HG02852 (cell line): ENCODE measurements around the gene ZMAT5.
"Not testable (repeated sequence)": the region's sequence is repeated elsewhere in the genome, so short reads cannot be mapped to it uniquely, and the experiment has no call there.

ENCODE experiments used
- ATAC-seq: cut with Tn5 transposase; IDR thresholded peaks from one replicate; pipeline ENCODE4 v1.9.1; 2021; ENCODE audit warnings: mild to moderate bottlenecking, moderate library complexity; ENCODE audit not compliant: unreplicated experiment

The ZMAT5 gene

DNA sequence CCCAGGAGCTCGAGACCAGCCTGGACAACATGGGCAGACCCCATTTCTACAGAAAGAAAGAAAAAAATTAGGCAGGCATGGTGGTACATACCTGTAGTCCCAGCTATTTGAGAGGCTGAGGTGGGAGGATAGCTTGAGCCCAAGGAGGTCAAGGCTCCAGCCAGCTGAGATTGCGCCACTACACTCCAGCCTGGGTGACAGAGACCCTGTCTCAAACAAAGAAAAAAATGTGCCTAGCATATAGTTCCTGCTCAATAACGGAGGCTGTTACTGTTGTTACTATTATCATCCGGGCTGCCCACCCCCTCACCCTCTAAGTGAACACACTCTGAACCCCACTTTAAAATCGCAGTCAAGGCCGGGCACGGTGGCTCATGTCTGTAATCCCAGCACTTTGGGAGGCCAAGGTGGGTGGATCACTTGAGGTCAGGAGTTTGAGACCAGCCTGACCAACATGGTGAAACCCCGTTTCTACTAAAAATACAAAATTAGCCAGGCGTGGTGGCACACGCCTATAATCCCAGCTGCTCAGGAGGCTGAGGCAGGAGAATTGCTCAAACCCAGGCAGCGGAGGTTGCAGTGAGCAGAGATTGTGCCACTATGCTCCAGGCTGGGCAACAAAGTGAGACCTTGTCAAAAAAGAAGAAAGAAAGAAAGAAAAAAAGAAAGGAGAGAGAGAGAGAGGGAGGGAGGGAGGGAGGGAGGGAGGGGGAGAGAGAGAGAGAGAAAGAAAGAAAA lies 12.0 kb downstream of the ZMAT5 start:
- ATAC-seq = not testable (repeated sequence)

DNA sequence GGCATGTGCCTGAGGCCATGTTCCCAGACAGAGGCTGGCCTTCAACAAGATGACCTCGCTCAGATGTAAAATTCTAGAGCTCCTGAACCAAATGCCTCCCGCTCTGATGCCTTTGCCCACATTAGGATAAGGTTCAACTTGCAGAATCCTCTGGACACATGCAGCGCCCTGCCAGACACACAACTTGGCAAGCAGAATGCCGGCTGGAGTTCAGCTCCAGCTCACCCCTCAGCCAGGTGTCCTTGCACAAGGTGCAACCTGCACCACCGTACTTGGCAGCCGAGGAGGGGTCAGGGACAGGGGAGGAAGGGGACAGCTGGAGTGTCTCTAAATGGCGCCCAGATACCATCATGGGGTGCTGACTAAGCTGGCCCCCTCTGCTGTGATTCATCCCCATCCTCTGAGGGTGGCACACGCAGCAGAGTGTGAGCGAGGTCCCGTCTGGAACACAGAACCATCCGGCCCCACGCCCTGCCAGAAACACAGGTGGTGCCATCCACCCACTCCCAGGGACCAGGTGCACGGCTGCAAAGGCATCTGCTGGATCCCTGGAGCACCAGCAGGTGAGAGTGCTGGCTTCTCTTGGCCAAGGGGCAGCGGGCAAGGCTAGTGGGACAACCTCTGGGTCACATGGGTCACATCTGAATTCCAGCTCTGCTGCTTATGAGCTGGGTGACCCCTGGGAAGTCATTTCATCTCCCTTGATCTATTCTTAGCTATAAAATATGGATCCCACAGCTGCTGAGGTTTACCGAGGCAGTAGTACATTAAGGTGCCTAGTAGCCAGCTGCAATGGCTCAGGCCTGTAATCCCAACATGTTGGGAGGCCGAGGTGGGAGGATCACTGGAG lies 12.8 kb downstream of the ZMAT5 start:
- no peak for ATAC-seq

DNA sequence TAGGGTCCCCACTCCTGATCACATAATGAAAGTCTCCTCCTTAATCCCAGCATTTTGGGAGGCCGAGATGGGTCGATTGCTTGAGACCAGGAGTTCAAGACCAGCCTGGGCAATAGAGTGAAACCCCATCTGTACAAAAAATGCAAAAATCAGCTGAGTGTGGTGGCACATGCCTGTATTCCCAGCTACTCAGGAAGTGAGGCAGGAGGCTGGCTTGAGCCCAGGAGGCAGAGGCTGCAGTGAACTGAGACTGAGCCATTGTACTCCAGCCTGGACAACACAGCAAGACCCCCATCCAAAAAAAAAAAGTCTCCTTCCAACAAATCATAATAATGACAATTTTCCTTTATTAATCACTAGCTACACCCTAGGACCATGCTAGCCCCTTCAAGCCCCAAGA lies 15.1 kb downstream of the ZMAT5 start:
- ATAC-seq = no peak

DNA sequence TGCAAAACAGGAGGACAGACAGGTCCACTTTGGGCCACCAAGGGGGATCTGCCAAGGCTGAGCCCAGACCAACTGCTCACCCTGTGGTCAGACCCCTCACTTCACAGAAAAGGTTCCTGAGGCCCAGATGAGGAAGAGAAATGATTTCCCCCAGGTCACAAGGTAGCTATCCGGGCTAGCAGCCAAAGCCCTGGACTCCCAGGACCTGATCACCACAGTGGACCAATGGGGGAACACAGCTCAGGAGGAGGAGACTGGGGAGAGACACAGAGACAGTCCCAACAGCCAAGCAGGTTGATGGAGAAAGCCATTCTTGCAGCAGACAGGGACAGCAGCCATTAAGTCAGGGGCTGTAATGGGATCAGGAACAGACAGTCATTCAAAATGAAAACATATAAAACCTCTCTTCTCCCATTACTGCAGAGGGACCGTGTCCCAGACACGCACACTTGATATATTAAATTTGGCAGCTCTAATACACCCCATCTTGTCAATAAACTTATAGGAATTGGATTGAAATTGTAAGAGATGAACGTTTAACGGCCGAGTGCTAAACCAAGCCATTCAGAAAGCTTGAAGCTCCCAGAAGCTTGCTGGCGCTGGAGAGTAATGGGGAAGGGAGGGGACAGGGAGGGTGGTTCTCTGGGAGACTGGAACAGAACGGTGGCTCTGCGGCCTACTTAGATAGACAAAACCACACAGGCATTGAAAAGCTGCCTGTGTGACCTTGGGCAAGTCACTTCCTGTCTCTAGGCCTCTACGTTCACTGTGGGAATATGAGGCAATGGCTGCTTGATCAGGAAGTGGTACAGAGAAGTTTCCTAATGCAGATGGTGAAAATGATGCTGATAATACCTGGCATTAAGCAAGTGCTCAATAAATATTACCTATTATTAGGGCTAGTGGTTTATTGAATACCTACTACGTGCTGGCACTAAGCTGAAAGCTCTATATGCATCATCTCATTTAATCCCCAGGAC lies 16.0 kb downstream of the ZMAT5 start:
- ATAC-seq = no peak

DNA sequence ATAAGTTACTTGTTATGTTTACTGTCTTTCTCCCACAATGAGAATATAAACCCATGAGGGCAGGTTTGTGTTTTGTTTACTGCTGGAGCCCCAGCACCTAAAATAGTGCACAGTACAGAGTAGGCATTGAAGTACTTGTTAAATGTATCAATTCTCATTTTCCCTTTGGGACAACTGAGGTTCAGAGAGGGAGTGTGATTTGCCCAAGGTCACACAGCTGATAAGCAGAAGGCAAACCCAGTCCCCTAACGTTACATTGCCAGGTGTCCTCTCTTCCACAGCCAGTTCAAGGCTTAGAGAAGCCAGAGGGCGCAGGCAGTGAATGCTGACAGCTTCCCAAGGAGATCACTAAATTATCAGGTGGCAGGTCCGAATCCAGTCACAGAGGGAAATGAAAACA lies 16.8 kb downstream of the ZMAT5 start:
- ATAC-seq = no peak

DNA sequence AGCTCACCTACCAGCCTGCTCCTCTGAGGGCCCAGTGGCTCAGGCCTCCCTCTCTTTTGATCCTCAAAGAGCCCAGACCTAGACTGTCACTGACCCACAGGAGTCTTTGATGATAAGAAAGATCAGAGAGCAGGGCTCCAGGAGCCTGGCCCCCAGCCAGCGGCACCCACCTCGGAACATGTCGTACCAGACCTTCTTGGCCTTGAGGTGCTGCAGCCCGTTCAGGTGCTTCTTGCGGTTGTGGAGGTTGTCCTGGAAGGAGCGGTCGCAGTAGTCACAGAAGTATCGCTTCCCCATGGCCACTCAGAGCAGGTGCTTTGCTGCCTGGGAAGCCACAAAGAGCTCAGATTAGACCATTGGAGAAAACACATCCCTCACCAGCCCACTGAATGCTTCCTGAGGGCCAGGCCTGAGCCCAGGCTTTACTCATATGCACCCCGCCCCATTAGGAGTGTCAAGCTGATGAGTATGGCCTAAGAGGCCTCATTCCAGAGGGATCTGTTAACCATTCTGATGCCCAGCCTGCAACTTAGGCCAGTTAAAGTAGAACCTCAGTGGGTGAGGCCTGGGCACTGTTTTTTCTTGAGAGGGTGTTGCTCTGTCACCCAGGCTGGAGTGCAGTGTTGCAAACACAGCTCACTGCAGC lies 18.4 kb downstream of the ZMAT5 start:
- no peak for ATAC-seq

DNA sequence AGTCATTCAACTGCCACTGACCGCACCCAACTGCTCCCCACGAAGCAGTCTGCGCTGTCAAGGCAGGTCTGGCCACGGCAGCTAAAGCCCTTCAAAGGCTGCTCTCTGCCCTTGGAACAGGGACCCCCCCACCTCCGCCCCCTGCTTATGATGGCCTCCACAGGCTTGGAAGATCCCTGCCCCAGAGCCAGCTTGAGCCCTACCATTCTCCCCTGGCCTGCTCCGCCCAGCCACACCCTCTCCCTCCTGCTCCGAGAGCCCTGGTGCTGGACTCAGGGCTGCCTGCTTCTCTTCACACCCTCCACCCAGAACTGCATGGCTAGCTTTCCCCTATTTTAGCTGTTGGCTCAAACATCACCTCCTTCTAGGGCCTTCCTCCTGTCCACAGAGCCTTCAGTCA lies 19.0 kb downstream of the ZMAT5 start:
- no peak for ATAC-seq

DNA sequence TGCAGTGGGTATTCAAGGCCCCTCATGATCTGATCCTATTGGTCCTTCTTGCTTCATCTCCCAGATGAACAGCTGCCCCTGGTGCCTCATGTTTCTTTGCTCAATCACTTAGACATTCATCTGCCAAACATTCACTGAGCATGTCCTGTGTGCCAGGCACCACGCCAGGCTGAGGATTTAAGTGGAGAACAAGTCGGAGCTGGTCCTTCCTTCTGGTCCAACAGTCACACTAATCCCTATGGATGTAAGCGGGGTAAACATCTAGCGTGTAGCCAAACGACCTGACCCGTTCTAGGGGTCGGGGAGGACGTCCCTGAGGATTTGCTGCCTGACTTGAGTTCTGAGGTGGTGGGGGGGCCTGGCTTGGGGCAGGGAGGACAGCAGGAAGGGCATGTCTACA lies 21.9 kb downstream of the ZMAT5 start:
- ATAC-seq = no peak

DNA sequence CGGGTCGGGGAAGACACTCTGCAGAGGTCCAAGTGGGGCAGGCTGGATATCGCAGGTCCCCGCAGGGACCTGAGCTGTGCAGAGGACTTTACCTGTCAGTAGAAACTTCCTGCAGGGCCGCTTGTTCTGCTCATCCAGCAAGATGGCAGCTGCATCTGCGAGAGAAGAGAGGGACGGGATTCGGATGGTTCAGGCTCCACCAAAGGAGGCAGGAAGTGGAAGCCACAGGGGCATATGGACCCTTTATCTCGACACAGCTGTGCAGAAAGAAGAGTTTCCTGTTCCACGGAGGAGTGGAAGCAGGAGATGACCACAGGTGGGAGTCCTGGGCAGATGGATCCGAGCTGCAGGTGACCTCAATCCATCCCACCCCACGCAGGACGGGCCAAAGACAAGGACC lies 24.5 kb downstream of the ZMAT5 start:
- no peak for ATAC-seq

DNA sequence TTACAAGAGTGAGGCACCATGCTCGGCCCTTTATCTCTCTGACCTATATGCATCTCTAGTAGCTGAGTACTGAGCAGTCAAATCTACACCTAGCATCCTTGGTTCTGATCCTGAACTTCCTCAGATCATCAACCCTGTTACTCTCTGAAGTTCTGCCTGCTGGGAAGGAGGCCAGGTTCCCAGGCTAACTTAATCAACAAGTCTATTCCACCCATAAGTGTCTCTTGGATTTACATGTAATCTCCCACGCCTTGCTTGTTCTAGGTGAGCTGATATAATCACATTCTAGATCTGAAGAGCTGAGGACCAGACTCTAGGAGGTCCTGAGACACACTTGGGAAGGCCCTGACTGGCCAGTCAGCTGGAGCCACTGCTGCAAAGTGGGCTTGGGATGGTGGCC lies 24.9 kb downstream of the ZMAT5 start:
- ATAC-seq = no peak

DNA sequence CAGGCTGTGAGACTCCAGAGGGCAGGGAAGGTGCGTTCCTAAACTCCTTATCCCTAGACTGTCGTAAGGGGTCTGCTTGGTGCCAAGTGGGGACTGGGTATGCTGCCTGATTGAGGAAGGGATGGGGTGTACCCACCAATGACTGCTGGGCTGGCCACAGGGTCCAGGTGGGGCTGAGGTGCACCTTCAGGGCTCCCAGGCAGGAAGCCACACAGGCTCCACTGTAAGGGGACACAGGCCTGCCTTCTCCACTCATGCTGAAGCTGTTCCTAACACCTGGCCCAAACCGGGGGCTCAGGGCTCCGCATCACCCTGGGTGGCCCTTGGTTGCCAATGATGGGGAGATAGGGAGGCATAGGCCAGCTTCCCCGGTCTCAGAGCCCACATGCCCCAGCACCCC lies 26.6 kb downstream of the ZMAT5 start:
- ATAC-seq = no peak

DNA sequence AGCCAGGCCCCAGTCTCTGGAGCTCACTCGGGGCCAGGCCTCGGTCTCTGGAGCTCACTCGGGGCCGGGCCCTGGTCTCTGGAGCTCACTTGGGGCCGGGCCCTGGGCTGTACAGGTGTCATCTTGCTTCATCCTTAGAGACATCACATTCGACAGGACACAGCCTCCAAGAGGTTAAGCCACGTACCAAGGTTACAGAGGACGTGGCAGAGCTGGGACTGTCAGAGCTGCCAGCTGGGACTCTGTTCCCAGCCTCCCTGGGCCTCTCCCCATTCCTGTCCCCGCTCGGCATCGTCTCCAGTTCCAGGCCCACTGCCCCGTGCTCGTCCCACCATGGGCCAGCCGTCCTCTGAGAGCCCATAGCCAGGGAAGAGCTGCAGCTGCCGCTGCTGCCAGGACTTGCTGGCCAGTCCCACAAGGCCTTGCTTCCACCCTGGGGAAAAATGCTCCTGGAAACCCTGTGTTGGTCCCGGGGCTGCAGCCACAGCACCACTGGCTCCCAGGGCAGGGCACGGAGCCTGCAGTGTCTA lies 27.4 kb downstream of the ZMAT5 start:
- ATAC-seq = no peak

DNA sequence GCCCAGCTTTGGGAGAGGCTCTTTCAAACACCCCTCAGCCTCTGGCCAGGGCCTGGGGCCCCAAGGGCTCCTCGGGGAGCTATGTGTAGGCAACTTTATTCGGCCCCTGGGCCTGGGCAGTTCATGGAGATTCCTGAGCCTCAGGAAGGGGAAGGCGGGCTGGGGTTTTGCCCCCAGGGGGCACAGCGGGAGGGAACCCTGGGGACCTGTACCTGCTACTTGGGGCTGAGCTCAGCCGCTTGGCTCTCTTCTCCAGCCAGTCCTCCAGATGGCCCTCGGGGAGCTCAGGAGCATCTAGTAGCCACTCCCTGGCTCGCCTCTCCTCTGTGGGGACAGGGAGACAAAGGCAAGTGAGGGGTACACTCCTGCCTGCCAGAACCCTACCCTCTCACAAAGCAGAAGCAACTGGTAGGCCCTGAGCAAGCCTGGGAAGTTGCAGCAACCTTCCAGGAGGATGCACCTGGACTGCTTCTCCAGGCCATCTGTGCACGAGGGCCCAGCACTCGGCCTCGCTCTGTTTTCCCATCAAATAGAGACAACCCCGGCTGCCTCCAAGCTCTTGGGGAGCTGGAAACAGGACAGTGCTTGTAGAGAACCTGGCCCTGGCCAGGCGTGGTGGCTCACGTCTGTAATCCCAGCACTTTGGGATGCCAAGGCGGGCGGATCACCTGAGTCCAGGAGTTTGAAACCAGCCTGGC lies 28.5 kb downstream of the ZMAT5 start:
- no peak for ATAC-seq

DNA sequence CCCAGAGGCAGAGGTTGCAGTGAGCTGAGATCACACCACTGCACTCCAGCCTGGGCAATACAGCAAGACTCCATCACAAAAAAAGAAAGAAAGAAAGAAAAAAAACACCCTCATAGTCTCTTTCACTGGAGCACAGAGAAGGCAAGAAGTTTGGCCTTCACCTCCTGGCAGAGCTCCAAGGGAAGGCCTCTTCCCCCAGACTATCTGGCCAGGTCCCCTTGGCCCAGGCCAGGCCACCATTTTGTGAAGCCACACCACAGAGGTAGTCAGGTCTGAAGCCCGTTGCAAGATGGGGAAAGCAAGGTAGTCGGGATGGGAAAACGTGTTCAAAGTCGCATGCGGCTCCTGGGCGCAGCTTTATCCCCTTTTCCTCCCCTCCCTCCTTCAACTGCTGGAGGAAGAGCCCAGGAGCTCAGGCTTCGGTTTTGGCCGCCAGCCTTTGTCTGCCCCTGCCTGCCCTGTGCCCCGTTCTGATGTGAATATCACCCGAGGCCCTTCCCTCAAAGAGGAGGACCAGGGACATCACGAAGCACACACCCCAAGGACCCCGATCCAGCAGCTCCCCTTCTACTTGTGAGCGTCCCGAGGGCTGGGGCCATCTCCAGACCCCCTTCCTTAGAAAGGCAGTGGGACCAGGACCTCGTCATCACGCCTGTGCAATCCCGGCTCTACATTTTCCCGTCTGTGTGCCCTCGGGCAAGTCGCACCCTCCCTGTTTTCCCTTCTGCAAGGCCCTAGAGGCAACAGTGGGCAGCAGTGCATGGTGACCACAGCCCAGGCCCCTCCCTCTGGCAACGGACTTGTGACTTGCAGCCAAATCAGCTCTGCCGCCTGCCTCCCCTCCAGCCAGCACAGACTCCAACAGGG lies 29.3 kb downstream of the ZMAT5 start:
- no peak for ATAC-seq

DNA sequence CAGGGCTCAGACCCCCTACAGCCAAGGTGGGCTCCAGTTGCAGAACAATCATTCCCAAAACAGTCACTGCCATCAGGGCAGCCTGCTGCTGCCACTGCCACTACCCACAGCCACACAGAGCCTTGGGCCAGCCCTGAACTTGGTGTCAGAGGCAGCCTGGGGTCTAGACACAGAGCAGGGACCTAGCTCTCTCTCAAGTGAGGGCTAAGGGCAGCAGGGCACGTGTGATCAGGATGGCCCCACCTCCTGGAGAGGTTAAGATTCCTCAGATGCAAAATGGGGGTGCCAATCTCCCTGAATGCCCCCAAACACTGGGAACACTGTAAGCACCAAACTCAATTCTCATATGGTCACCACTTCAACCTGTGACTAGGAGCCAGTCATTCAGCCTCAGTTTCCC lies 31.4 kb downstream of the ZMAT5 start:
- no peak for ATAC-seq

DNA sequence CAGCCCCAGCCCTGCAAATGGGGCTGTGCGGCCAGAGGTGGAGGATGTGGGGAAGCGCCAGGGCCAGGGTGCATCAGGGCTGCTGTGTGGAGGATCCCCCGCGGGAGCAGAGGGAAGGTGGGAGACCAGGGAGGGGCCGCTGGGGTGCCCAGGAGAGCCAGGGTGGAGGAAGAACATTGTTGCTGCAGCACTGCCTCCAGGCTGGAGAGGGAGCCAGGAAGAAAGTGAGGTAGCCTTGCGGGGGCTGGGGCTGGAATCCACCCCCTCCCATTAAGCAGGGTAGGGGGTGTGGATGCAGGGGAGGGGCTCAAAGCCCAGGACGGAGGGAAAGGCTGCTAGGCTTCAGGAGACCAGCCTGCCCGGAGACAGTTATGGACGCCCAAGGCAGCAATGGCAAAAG lies 32.0 kb downstream of the ZMAT5 start:
- ATAC-seq = no peak

DNA sequence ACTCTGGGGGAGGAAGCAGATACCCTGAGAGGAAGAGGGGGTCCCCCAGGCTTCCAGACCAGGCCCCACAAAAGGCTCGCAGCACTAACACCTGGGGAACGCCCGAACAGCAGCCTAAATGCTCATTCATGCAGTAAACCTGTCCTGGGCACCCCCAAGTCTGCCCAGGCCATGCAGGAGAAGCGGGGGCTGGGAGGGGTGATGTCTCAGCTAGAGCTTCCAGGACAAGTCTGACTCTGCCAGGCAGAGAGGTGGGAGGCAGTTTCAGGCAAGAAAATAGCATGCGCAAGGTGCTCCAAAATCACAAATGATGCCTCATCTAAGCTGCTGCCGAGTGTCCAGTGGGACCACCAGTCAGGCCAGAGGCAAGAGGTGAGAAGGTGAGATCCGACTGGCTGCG lies 32.4 kb downstream of the ZMAT5 start:
- no peak for ATAC-seq

DNA sequence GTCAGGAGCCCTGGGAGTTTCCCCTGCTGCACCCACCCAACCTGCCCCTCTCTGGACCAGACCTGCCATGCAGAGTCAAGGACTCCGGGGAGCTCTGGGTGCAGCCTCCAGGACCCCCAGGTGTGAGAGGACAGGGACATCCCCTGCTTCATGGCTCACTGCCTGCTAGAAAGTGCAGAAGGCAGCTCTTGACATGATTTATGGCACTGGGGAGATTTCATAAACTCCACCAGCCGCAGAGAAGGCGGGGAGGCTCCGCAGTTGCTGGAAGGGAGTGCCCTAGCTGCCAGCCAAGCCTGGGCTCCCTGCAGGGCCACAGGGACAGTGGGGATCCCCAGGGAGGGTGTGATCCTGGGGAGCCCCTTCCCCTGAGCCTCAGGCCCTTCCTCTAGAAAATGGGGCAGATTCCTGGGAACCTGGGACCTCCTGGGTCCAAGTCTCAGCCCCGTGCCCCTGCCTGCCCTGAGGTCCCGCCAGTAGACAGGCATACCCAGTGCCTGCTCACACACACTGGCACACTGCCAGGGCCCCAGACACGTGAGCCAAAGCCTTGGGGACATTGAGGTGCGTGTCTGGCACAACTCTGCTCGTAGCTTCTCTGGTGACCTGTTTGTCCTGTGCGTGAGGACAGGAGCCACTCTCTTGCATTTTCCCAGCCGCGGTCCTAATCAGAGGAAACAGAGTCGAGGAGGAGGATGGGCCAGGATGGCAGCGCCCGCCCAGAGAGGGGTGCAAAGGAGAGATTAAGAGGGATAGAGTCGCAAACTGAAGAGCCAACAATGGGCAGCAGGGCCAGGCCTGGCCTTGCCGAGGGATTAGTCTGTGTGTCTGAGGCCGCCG lies 33.2 kb downstream of the ZMAT5 start:
- ATAC-seq = no peak
